Hippocampal formation (tissue), 2 donors: ENCODE data around the gene ATP7B.

ENCODE experiments used
- DNase-seq, 2 donors: peaks; one replicate each; lab custom pipeline; 2025; lab: John Stamatoyannopoulos, UW

ATP7B gene

DNA sequence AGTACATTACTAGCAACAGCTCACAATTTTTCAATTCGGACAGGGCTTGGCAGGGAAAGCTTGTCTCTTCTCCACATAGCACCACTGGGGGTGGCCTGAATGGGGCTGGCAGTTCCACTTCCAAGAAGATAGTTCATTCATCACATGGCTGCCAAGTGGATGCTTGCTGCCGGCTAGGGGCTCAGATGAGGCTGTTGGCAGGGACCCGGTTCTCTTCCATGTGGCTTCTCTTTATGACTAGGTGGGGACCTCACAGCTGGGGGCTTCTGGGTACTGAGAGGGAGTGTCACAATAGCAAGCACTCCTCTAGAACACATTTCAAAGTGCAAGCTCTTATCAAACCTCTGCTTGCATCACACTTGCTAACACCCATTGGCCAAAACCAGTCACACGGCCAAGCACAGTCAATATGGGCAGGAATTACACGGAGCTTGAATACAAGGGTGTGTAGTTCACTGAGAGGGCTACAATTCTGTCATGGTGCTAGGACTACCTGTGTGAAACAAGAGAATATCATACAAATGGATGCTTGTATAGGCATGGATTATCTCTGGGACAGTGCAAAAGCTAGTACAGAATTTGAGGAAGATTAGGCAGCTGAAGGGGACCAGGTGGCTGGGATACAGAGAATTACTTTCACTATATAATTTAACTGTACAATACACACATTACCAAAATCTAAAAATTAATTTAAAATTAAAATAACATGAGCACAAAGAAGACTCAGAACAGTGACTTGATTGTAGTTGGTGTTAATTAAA is 32.3 kb downstream of the ATP7B start:
- DNase-seq: no peak

DNA sequence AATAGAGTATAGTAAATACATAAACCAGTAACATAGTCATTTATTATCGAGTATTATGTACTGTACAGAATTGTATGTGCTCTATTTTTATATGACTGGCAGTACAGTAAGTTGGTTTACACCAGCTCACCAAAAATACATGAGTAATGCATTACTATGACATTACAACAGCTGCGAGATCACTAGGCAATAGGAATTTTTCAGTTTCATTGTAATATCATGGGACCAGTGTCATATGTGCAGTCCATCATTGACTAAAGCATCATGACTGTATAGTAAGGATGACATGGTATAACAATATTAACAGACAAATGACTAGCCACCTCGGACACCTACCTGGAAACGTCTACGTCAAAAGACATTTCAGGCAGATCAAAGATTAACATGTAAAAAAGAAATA is 33.6 kb downstream of the ATP7B start:
- DNase-seq: no peak

DNA sequence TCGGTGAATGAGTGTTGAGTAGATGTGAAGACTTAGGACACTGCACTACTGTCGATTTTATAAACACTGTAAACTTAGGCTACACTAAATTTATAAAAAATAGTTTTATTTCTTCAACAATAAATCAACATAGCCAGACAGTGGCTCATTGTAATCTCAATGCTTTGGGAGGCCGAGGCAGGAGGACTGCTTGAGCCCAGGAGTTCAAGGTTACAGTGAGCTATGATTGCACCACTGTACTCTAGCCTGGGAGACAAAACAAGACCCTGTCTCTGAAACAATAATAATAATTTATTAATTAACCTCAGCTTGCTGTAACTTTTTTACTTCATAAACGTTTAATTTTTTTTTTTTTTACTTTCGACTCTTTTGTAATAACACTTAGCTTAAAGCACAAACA is 34.4 kb downstream of the ATP7B start:
- DNase-seq: no peak

DNA sequence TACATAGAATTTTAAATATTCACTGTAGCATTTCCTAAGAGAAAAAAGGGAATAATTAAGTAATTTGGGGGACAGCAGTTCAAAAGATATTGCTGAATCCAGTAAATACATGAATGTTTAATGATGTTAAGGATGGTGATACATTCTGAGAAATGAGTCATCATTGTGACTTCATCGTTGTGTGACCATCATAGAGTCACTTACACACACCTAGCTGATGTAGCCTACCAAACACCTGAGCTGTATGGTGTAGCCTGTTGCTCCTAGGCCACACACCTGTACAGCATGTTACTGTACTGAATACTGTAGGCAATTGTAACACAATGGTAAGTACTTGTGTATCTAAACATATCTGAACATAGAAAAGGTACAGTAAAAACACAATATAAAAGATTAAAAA is 34.8 kb downstream of the ATP7B start:
- no peak for DNase-seq

DNA sequence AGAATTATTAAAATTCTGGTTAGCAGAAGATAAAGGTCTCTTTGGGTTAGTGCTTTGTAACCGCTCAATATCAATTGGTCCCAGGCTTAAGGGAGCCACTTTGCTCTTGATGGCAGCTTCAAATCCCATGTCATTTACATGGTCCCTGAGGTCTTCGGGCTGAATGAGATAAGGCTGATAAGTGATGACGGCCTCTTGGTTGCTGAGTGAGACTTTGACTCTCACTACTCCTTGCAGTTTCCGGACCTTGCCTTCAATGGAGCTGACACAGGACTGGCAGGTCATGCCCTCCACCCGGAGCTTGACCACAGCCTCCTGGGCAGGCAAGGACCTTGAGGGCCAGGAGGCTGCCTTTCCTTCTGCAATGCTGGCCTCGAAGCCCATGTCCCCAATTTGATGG is 36.8 kb downstream of the ATP7B start:
- DNase-seq: no peak

DNA sequence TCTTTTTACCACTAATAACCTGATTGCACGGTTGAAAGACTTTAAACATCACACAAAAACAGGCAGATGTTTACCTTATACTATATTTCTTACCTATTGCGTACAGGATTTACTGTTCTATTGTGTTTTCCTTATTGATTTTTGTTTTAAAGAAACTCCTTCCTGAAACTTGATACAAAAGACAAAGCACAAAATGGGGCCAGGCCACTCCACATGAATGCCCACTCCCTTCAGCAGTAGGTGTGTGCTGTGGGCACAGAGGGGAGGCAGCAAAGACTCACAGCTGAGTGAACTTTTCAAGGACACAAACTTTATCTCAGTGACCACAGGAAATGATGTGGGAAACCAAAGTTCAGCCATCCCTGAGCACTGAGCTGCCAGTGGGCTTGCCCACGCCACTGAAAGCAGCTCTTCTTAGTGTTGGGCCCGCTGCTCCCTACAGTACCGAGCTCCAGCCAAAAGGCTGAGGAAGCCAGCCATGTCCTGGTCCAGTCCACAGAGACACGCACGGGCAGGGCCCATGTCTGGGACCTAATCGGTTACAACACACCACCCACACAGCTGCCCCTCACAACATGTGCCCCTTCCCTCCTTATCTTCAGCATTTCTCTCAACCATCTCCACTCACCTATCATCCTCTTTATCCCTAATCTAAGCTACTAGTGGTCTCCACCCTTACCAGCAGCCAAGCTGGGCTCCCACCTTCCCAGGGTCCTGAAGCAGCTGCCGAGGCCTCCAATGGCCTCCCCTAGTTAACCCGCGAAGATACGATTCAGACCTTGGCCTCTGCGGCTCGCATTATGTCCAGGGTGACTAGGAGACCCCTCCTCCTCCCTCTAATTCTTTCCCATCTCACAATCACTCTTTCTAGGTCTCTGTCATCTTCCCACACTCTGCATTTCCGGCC is 39.5 kb downstream of the ATP7B start:
- DNase-seq: no peak

DNA sequence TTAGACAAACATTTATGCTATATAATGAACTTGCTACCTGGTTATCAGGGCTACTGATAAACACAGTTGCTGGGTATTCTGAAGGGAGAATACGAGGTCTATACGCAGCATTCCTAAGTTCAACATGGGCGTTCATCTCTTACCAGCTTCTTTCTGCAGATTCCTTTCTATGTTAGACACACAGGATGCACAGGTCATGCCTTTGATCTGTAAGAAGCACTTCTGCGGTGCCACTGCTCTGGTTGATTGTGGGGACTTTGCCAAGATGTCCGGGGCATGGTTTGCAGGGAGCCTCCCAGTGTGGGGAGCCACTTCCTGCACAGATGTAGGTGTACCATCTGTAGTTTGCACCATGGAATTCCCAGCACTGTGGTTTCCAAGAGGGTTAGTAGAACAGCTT is 40.9 kb downstream of the ATP7B start:
- no peak for DNase-seq

DNA sequence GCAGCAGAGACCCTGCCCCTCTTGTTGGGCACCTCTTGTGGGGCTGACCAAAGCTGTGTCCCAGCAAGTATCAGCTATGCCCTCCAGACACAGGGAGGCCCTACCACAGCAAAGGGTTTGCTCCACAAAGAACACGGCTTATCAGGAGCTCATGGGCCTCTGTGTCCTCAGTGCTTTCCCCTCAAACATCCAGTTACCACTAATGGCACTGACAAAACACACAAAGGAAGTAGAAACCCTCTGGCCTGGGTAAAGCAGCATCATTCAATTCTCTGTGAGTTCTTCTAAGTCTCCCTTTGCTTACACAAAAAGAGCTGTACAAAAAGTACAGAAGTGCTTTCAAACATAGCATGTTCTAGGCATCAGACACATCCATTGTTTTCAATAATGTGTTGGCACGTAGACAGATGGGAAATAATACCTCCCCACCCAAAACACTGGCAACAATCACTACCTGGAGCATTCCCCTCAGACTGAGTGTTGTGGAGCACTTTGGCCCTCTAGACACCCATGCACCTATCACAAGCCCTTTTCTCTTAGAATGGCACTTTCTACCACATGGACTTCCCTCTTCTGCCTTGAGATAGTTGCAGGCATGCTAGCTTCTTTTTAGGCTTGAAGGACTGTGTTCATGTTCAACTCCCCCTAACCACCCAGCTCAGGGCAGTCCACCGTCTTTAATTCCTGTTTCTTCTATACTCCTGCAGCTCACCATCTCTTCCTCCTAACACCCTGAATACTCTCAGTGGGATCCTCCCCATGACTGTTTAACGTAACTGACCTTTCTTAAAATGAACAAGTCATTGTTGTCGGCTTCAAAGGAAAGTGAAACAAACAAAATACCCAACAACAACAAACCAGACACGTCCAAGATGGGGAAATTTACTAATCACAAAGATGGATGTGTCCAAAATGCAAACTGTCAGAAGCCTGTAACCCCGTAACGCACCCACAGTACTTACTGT is 43.5 kb downstream of the ATP7B start:
- no peak for DNase-seq

DNA sequence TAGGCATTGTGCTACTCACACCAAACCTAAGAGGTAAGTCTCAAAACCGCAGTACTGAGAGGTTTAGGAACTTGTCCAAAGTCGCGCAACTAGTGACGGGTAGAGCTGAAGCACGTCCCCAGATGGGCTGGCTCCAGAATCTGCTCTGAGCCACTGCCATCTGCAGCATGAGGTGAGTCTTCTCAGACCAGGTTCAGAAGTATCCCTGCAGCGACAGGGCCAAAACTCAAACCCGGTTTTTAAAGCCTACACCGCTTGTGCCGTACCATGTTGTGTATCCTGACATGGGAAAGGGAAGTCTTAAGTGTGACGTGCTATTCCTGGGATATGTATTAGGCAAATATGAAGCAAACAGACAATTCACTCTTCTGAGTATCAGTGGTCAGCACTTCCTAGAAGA is 45.1 kb downstream of the ATP7B start:
- DNase-seq: no peak

DNA sequence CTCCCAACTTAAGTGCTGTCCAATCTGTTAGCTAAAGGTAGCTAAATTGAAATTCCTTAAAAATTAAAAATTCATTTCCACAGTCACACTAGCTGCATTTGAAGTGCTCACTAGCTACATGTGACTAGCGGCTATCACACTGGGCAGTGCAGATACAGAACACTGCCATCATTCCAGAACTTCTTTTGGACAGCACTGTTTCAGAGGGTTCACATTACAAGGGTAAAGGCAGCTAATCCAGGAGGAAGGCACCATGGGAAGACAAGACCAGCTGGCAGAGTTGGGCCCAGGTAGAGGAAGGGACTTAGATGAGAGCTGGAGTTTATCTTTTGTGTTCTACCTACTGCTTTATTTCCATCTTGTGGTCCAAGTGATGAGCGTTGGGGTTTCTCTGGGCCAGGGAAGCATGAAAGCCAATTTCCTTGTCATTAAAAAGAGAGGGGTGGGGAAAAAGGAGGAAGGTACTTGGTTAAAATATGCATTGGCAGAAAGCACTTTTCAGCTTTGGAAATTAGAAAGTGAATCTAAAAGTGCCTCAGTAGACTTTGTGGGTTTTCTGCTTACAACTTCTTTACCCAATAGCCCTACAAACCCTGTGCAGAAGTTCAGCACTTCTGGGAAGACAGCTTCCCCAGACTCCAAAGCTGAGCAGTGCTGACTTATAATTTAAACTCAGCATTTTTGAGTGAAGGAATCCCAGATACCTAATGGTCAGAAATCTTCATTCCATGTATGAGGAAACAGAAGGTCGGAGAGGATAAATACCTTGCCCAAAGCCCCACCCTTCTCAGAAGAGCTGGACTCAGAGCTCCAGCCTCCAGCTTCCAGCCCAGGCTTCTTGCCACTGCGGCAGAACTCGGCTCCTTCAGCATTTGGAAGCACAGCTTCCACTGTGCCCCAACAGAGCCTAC is 49.5 kb downstream of the ATP7B start:
- DNase-seq: no peak

DNA sequence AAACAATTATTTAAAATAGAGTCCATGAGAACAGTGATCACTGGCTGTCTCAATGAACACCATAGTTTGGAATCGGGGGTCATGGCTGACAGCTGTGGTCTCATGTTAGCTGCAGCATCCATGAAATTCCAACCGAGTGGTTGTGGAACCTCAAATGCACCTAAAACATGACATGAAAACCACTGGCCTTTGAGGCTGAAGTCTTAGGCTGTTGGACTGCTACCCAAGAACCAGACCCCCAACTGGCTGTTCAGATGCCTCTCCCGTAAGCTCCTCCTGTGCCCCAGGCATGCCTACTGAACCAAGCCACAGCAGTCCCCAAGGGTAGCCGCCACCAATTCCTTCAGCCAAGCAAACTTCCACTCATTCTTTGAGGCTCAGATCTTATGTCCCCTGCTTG is 50.5 kb downstream of the ATP7B start:
- DNase-seq: no peak

DNA sequence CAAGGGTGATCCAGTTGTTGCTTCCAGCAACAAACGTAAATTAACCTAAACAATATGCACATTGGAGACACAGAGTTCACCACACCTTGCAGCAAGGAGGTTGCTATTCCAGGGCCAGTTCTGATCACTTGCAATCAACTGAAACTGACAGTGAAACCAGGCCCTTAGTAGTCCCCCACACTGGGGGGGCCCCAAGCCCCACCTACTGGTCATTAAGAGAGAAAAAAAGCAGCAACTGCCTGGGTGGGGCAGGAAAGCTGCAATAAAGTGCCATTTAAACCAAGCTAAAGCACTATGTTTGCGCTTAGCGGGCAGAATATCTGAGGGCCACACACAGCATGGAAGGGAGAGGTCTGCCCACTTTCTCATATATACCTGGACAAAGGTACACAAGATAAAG is 51.5 kb downstream of the ATP7B start:
- DNase-seq: no peak

DNA sequence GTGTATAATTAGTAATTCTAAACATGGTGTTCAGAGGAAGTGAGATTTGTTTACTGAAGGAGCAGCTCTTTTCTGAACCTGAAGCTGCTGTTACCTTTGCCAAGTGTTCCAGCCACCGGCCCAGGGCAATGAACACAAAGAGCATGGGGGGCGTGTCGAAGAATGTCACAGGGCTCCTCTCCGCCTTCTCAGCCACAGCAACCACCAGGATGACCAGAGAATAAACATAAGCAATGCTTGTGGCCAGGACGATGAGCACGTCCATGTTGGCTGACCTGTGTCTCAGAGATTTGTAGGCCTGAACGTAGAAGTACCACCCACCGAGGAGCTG is 53.1 kb downstream of the ATP7B start:
- no peak for DNase-seq

DNA sequence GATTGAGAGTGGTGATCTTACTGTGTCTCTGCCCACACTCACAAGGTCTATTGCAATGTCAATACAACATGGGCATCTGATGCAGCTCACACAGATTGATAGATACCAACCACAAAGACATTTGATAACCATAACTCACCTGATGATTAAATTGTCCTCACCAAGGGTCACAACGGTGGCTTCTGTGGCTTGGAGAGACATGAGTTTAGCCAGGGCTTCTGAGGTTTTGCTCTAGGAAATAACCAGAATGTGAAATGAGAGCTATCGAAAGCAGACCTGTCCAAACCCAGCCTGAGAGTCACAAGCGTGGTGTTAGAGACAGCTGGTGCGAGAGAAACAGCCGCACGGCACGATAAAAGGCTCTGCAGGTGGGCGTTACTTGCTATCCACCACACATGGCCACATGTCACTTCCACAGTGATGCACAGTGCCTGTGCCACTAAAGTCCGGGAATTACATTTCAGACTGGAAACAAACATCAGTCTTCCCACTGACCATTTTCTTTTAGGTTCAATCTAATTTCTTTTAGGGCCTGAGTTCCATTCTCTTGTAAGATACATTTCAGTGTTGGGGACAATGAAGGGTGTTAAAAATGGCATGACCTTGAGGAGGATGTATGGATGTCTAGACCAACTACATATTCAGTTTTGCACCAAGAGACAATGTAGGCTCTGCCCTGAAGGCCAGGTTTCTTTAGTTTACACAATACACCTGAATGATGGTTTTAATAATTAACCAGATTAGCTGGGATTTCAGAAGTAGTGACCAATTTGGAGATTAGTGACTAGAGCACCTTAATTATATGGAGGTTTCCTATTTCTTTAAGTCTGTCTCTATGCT is 53.7 kb downstream of the ATP7B start:
- no peak for DNase-seq

DNA sequence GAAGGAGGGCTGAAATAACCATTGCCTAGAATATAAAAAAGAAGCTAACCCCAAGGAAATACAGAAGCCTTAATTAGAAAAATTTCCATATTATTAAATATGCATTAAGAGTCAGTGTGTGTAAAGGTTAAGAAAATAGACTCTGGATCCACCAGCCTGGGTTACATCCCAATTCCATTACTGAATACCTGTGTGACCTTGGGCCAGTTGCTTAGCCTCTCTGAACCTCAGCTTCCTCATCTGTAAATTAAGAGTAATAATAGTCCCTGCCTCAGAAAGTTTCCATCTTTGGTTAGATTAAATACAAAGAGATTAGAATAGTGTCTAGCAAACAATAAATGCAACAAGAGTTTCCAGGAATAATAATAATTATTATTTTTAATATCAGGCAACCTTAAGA is 54.5 kb downstream of the ATP7B start:
- no peak for DNase-seq

DNA sequence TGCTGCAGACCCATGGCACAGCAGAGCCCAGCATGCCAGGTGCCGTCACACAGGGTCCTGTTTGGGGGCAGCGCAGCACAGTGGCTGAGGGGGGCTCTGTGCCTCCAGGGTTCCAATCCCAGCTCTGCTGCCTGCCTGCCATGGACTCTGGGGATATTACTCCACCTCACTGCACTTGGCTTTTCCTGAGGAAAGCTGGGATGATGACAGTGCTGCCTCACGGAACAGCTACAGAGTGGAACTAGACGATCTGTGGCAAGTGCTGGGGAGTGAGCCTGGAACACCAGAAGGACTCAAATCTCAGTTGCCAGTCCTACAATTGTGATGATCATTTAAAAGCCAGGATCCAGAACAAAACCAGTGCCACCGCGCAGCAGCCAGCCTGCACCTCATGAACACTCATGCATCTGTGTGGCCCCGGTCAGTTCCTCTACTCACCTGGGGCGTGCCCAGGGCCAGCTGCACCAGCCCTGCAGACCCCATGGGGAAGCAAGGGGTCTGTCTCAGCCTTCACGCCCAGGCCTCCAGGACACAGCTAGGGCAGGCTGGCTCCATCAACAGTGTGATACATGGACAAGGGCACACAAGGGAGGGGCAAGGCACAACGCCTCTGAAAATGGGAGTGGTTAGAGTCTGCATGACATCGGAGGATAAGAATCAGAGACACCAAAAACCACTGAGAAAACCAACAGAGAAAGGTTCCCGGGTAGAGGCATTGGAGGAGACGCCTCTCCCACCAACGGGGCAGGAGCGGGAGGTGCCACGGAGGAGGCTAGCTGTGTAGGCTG is 55.2 kb downstream of the ATP7B start:
- no peak for DNase-seq

DNA sequence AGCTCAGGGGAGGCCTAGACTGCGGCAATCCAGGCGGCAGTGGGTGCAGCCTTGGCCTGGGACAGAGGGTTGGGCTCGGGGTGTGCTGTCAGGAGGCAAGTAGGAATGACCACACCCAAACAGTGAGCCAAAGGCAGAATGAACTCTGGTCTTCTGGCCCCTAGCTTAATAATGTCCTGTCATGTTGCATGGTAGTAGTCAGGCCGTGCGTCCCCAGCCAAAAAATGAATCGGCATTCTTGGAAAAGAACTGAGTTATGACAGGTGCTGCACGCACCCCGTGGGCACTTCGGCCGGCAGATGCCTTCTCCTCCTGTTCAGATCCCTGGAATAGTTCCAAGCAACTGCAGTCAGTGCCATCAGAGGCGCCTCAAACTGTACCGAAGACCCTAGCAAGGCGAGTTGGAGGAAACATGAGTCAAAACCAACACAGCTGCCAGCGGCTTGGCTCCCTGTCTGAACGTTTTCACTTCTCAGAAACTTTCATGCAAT is 55.9 kb downstream of the ATP7B start:
- no peak for DNase-seq

DNA sequence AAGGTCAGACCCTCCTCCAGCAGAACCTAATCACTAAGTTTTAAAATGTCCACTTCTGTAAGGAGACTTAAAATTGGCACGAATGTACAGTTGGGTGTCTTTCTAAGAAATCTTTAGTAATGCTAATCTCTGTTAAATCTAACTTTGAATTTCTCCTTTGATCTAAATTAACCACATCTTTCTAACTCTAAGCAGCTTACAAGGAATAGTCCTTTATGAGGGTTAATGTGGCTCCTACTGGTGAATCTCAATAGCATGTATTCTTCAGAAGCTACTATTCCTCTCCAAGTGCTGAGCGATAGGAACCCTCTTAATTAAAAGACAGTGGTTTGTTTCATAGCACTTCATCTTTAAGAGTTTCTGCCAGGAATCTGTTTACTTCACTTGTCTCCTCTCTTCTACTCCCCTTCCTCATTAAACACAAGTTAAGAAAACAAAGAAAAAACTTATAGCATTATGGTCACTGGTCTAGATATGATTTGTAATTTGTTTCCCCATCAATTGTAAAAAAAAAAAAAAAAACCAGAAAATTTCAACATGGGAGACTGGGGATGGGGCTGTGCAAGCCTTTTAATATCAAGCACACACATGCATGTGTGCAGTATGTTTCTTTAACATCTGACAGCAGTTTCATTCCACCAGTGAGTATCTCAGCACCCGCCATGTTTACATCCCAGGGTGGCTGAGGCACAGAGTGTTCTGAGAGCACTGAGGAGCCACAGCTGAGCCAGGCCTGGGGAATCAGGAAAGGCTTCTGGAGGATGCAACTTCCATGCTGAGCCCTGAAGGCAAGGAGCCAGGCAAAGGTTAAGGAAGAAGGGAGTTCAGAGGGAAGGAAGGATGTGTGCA is 57.7 kb downstream of the ATP7B start:
- no peak for DNase-seq
